ENCODE measurements around the gene ANKS1A. TPM values are rescaled to one million over a fixed set of nuclear protein-coding genes. Genes with fewer than 3 reads are reported as not detected.

The ANKS1A gene
- total and polyA plus RNA-seq, 9 donors, result 16.0 to 45.0 (median 27.3) TPM

GRCh38 chr6:35057449-35058357 is 168.6 kb downstream of the ANKS1A start:
- no peaks in the 10 kb centered on the region for H3K9me3 ChIP-seq
- 84 to 88% (median 86%) methylated on average over 17 of the region's 17 CpGs for WGBS, 3 donors
- no peak overlapping the region for H3K27ac ChIP-seq
- H3K36me3 ChIP-seq, result no peaks in the 10 kb centered on the region
- intact Hi-C loops (cut with DNase I), result no loop called here
- no peak for DNase-seq
- H3K4me1 ChIP-seq (ENCODE audit: insufficient read depth), result peaks cover 5% of the 10 kb centered on the region
- H3K27me3 ChIP-seq, result no peaks in the 10 kb centered on the region
- TF ChIP-seq CTCF (IDR thresholded peaks at IDR 0.05), result no peak
- no peak for TF ChIP-seq EP300 (IDR thresholded peaks at IDR 0.05)
- TF ChIP-seq POLR2A (IDR thresholded peaks at IDR 0.05), result no peak
- H3K4me3 ChIP-seq, result no peak overlapping the region

DNA sequence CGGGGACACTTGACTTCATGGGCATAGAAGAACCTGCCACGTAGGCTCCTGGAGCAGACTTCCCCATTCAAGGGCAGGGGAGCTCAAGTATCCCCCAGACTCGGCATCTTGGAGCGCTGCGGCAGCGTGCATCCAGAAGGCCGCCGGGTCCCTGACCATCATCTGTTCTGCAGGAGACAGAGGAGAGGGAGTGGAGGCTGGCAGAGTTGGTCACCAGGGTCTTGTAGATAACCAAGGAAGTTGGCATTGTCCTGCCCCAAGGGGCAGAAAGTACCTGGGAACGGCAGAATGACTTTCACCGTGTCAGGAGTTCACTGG is 169.3 kb downstream of the ANKS1A start:
- Histone ChIP-seq H3K9me3 (no peaks in the 10 kb centered on the region), H3K27me3 (no peaks in the 10 kb centered on the region), H3K4me1 (ENCODE audit: insufficient read depth) (peaks cover under 1% of the 10 kb centered on the region), H3K27ac (no peak overlapping the region), H3K4me3 (no peak overlapping the region), H3K36me3 (no peaks in the 10 kb centered on the region)
- WGBS, 3 donors, result 87 to 93% (median 92%) methylated on average over 10 of the region's 10 CpGs
- TF ChIP-seq POLR2A (IDR thresholded peaks at IDR 0.05) (no peak), EP300 (IDR thresholded peaks at IDR 0.05) (no peak), CTCF (IDR thresholded peaks at IDR 0.05) (no peak)
- no peak for DNase-seq
- intact Hi-C loops (cut with DNase I), result no loop called here

GRCh38 chr6:35058865-35059522 is 169.9 kb downstream of the ANKS1A start:
- no peaks in the 10 kb centered on the region for H3K4me1 ChIP-seq (ENCODE audit: insufficient read depth)
- no peaks in the 10 kb centered on the region for H3K9me3 ChIP-seq
- no peak overlapping the region for H3K27ac ChIP-seq
- no peak for TF ChIP-seq EP300 (IDR thresholded peaks at IDR 0.05)
- no peak for TF ChIP-seq POLR2A (IDR thresholded peaks at IDR 0.05)
- no peak for TF ChIP-seq CTCF (IDR thresholded peaks at IDR 0.05)
- H3K27me3 ChIP-seq, result no peaks in the 10 kb centered on the region
- 84 to 87% (median 87%) methylated on average over 21 of the region's 21 CpGs for WGBS, 3 donors
- H3K4me3 ChIP-seq, result no peak overlapping the region
- DNase-seq, result no peak
- intact Hi-C loops (cut with DNase I), result no loop called here
- H3K36me3 ChIP-seq, result no peaks in the 10 kb centered on the region

GRCh38 chr6:35059596-35060345 is 170.7 kb downstream of the ANKS1A start:
- Histone ChIP-seq H3K4me1 (ENCODE audit: insufficient read depth) (no peaks in the 10 kb centered on the region), H3K36me3 (no peaks in the 10 kb centered on the region), H3K27ac (no peak overlapping the region), H3K27me3 (no peaks in the 10 kb centered on the region), H3K4me3 (no peak overlapping the region), H3K9me3 (no peaks in the 10 kb centered on the region)
- no peak for DNase-seq
- no peak for TF ChIP-seq CTCF (IDR thresholded peaks at IDR 0.05)
- no peak for TF ChIP-seq EP300 (IDR thresholded peaks at IDR 0.05)
- TF ChIP-seq POLR2A (IDR thresholded peaks at IDR 0.05), result no peak
- 82 to 83% (median 82%) methylated on average over 21 of the region's 21 CpGs for WGBS, 3 donors
- intact Hi-C loops (cut with DNase I), result no loop called here

Data from ovary (tissue), 9 donors.